B cell (primary cell): ENCODE data around the gene GSTT4. TPM values are rescaled to one million over a fixed set of nuclear protein-coding genes. Genes with fewer than 3 reads are reported as not detected.

ENCODE experiments used
- ATAC-seq: fragments of 200-7000 bp; cut with Tn5 transposase; one replicate; pipeline ENCODE4 v1.10.0; 2021; ENCODE audit warnings: low read depth, mild to moderate bottlenecking, moderate number of reproducible peaks, moderate library complexity
- CTCF ChIA-PET: fragments of 350-600 bp; sonication (Branson Sonifier 250); formaldehyde crosslinking; loops from one replicate; lab custom pipeline; 2021; ENCODE audit warnings: antibody characterized with exemption, inconsistent platforms; lab: Charles Lee
- POLR2A ChIA-PET: fragments of 350-600 bp; sonication (Branson Sonifier 250); formaldehyde crosslinking; loops from one replicate; lab custom pipeline; 2021; ENCODE audit warnings: antibody characterized with exemption; lab: Charles Lee
- DNase-seq: peaks from one replicate; pipeline ENCODE4 v3.0.0; 2013
- H2AFZ ChIP-seq: 2 replicates; pipeline ENCODE4 v1.6.1; 2012; ENCODE audit warnings: mild to moderate bottlenecking, low read depth, low read length; ENCODE audit not compliant: insufficient read depth, poor library complexity, severe bottlenecking
- H3K27ac ChIP-seq, 2 donors: 1 replicate in 1 of 2; 2 replicates in 1 of 2; pipeline ENCODE4 v1.5.1; 2012 to 2013; ENCODE audit warnings: low read length in 2 of 2, mild to moderate bottlenecking in 2 of 2, moderate library complexity in 1 of 2
- H3K27me3 ChIP-seq, 4 experiments: fragments of 200-600 bp in 1 of 4; sonication (generic) in 1 of 4; replicated peaks in 1 of 4; 1 replicate in 2 of 4; 2 replicates in 2 of 4; pipeline versions ENCODE4 v1.6.1 to v1.7.0; 2013 to 2016; ENCODE audit warnings: low read length in 3 of 4, mild to moderate bottlenecking in 2 of 4, mixed read lengths in 1 of 4, moderate library complexity in 1 of 4; ENCODE audit not compliant: insufficient read depth in 4 of 4, control insufficient read depth in 3 of 4; ENCODE audit errors: control extremely low read depth in 1 of 4
- H3K36me3 ChIP-seq, 2 experiments: replicated peaks in 1 of 2; 1 replicate in 1 of 2; 2 replicates in 1 of 2; pipeline versions ENCODE4 v1.6.1 to v1.7.1; 2013; ENCODE audit warnings: low read length in 1 of 2; ENCODE audit not compliant: insufficient read depth in 2 of 2, control insufficient read depth in 1 of 2; ENCODE audit errors: control extremely low read depth in 1 of 2, extremely low read depth in 1 of 2
- H3K4me1 ChIP-seq, 2 donors: fragments of 200-600 bp in 1 of 2; sonication (generic) in 1 of 2; 1 replicate in 1 of 2; 2 replicates in 1 of 2; pipeline versions ENCODE4 v1.5.1 to v1.6.1; 2013 to 2017; ENCODE audit warnings: low read length in 2 of 2; ENCODE audit not compliant: control insufficient read depth in 2 of 2, insufficient read depth in 2 of 2
- H3K4me2 ChIP-seq: replicated peaks from 2 replicates; pipeline ENCODE3; 2012; ENCODE audit warnings: mild to moderate bottlenecking, low read depth, low read length; ENCODE audit not compliant: poor library complexity, severe bottlenecking
- H3K4me3 ChIP-seq, 5 experiments: fragments of 200-600 bp in 1 of 5; sonication (generic) in 1 of 5; 1 replicate in 3 of 5; 2 replicates in 2 of 5; pipeline versions ENCODE4 v1.5.1 to v1.7.0; 2011 to 2016; ENCODE audit warnings: low read length in 4 of 5, mild to moderate bottlenecking in 4 of 5, low read depth in 2 of 5, control low read depth in 1 of 5, moderate library complexity in 1 of 5; ENCODE audit not compliant: insufficient read depth in 1 of 5; ENCODE audit errors: control extremely low read depth in 1 of 5, extremely low read depth in 1 of 5
- H3K79me2 ChIP-seq: fragments of 200-600 bp; sonication (generic); one replicate; pipeline ENCODE4 v1.6.0; 2016; ENCODE audit warnings: low read length; ENCODE audit not compliant: control insufficient read depth, insufficient read depth
- H3K9ac ChIP-seq: fragments of 200-600 bp; sonication (generic); 2 replicates; pipeline ENCODE4 v1.6.1; 2017; ENCODE audit warnings: mild to moderate bottlenecking, low read length, moderate library complexity
- H3K9me3 ChIP-seq, 3 donors: one replicate each; pipeline versions ENCODE4 v1.6.1 to v1.7.1; 2013; ENCODE audit warnings: low read length in 2 of 3; ENCODE audit not compliant: control insufficient read depth in 2 of 3, insufficient read depth in 1 of 3; ENCODE audit errors: control extremely low read depth in 1 of 3
- H4K20me1 ChIP-seq: 2 replicates; pipeline ENCODE4 v1.6.0; 2012; ENCODE audit warnings: mild to moderate bottlenecking, low read length; ENCODE audit not compliant: insufficient read depth, control insufficient read depth, poor library complexity, severe bottlenecking
- H3K27ac Mint-ChIP-seq: one replicate; pipeline ENCODE4 v1.8.0; 2021; ENCODE audit warnings: mixed read lengths
- H3K27me3 Mint-ChIP-seq: one replicate; pipeline ENCODE4 v1.8.0; 2021; ENCODE audit warnings: mixed read lengths
- H3K4me1 Mint-ChIP-seq: one replicate; pipeline ENCODE4 v1.8.0; 2021; ENCODE audit warnings: mixed read lengths
- H3K4me3 Mint-ChIP-seq: one replicate; pipeline ENCODE4 v1.8.0; 2021; ENCODE audit warnings: mixed read lengths
- H3K9me3 Mint-ChIP-seq: one replicate; pipeline ENCODE4 v1.8.0; 2022; ENCODE audit warnings: mixed read lengths; ENCODE audit not compliant: insufficient read depth
- EZH2 ChIP-seq: IDR thresholded peaks from 2 replicates; pipeline ENCODE4 v1.6.1; 2012; ENCODE audit warnings: borderline replicate concordance, low read depth, mild to moderate bottlenecking, moderate library complexity, low read length; ENCODE audit not compliant: insufficient read depth, poor library complexity, severe bottlenecking
- WGBS: methylation state at CpG from one replicate; pipeline ENCODE4 v1.1.5; 2013; ENCODE audit warnings: missing lambda C conversion rate; ENCODE audit not compliant: insufficient coverage; 5-methylcytosine and 5-hydroxymethylcytosine counted together
- intact Hi-C: fragments of 100-400 bp; cut with micrococcal nuclease; formaldehyde crosslinking; loops from one replicate; pipeline ENCODE4 v1.10.0; 2022
- polyA plus RNA-seq: library from polyadenylated mRNA; depleted of rRNA; stranded (reverse); fragments of >200 nt; gene quantifications from 2 replicates; pipeline ENCODE4 v1.2.3, GENCODE V29; 2012
- total RNA-seq, 2 donors: library from RNA; stranded (reverse); fragments of 120-200 nt in 1 of 2; gene quantifications; 1 replicate in 1 of 2; 2 replicates in 1 of 2; pipeline versions ENCODE4 v1.2.3 to v1.2.4, GENCODE V29; 2013 to 2022
- TF ChIP-seq, protein P1 (sequence below): fragments of 200-600 bp; IDR thresholded peaks from one replicate; pipeline ENCODE4 v1.8.0; 2022; ENCODE audit warnings: antibody characterized with exemption, mild to moderate bottlenecking

GSTT4 gene
- total and polyA plus RNA-seq, 2 donors (not counting 1 experiment from before 2014, with no cell fraction given) = not detected

DNA sequence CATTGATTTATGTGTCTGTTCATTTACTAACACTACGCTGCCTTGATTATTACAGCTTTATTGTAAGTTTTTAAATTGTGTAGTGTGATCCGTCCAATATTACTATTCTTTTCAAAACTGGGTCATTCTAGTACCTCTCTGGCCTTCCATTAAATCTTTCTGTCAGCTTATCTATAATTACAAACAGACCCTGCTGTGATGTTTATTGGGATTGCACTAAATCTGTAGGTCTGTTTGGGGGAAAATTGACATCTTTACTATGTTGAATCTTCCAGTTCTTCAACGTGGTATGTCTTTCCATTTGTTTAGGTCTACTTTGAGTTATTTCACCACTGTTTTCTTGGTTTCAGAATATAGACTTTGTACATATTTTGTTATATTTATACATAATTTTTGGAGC lies 21.5 kb upstream of the GSTT4 start:
- H3K4me3 ChIP-seq = no peak overlapping the region
- no peak for TF ChIP-seq EZH2
- TF ChIP-seq, protein P1, sequence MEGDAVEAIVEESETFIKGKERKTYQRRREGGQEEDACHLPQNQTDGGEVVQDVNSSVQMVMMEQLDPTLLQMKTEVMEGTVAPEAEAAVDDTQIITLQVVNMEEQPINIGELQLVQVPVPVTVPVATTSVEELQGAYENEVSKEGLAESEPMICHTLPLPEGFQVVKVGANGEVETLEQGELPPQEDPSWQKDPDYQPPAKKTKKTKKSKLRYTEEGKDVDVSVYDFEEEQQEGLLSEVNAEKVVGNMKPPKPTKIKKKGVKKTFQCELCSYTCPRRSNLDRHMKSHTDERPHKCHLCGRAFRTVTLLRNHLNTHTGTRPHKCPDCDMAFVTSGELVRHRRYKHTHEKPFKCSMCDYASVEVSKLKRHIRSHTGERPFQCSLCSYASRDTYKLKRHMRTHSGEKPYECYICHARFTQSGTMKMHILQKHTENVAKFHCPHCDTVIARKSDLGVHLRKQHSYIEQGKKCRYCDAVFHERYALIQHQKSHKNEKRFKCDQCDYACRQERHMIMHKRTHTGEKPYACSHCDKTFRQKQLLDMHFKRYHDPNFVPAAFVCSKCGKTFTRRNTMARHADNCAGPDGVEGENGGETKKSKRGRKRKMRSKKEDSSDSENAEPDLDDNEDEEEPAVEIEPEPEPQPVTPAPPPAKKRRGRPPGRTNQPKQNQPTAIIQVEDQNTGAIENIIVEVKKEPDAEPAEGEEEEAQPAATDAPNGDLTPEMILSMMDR = no peak
- H3K9me3 ChIP-seq = no peaks in the 10 kb centered on the region
- Mint-ChIP-seq H3K9me3 (no peaks in the 10 kb centered on the region), H3K4me3 (no peak overlapping the region), H3K27me3 (no peaks in the 10 kb centered on the region), H3K4me1 (peaks cover 18% of the 10 kb centered on the region), H3K27ac (no peak overlapping the region)
- no peak for DNase-seq
- no peak overlapping the region for H2AFZ ChIP-seq
- intact Hi-C loops = no loop called here
- H4K20me1 ChIP-seq = peaks cover 12% of the 10 kb centered on the region
- WGBS = no CpG with 5 or more reads among the region's 3 CpGs
- ATAC-seq = no peak
- CTCF ChIA-PET = no interaction called here
- no peak overlapping the region for H3K9ac ChIP-seq
- peaks cover 0 to 6% of the 10 kb centered on the region in 2 experiments for H3K36me3 ChIP-seq
- H3K27me3 ChIP-seq = no peaks in the 10 kb centered on the region
- peaks cover 15% of the 10 kb centered on the region in 2 donors for H3K4me1 ChIP-seq
- H3K79me2 ChIP-seq = peaks cover 72% of the 10 kb centered on the region
- POLR2A ChIA-PET = no interaction called here
- no peak overlapping the region for H3K4me2 ChIP-seq
- no peak overlapping the region for H3K27ac ChIP-seq

DNA sequence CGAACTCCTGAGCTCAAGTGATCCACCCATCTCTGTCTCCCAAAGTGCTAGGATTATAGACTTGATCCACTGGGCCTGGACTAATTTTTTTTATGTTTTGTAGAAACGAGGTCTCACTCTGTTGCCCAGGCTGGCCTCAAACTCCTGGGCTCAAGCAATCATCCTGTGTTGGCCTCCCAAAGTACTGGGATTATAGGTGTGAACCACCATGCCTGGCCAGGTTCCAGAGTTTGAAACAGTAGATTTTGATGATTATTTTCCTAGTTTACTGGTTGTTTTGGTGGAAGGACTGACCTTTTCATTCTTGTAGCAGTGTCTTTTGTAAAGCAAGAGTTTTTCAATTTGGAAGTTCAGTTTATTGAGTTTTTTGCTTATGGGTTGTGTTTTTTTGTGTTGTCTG lies 20.8 kb upstream of the GSTT4 start:
- Mint-ChIP-seq H3K4me1 (peaks cover 18% of the 10 kb centered on the region), H3K27me3 (no peaks in the 10 kb centered on the region), H3K4me3 (no peak overlapping the region), H3K27ac (no peak overlapping the region), H3K9me3 (no peaks in the 10 kb centered on the region)
- no peak for ATAC-seq
- no peak overlapping the region for H3K4me2 ChIP-seq
- no peak overlapping the region for H3K4me3 ChIP-seq
- ChIA-PET POLR2A (no interaction called here), CTCF (interaction anchor here (0.8 kb wide), 1 partner anchor 12 kb away, joined by 3 read pairs; no protein-coding TSS in a partner anchor)
- no peak for DNase-seq
- H3K4me1 ChIP-seq = peaks cover 15% of the 10 kb centered on the region in 2 donors
- peaks cover 0 to 6% of the 10 kb centered on the region in 2 experiments for H3K36me3 ChIP-seq
- TF ChIP-seq, protein P1 = no peak
- TF ChIP-seq EZH2 = no peak
- H3K9ac ChIP-seq = no peak overlapping the region
- H3K27ac ChIP-seq = no peak overlapping the region
- 100% methylated on average over 1 of the region's 2 CpGs for WGBS
- no peaks in the 10 kb centered on the region for H3K9me3 ChIP-seq
- H4K20me1 ChIP-seq = peaks cover 8% of the 10 kb centered on the region
- intact Hi-C loops = no loop called here
- H2AFZ ChIP-seq = no peak overlapping the region
- H3K79me2 ChIP-seq = peaks cover 71% of the 10 kb centered on the region
- H3K27me3 ChIP-seq = no peaks in the 10 kb centered on the region
